ENCODE data around the gene ZNF883. TPM values are rescaled to one million over a fixed set of nuclear protein-coding genes. Genes with fewer than 3 reads are reported as not detected.
A peak's percentile ranks its signal among the peaks of the same experiment; 100 is the strongest.

The ZNF883 gene
- total RNA-seq, 1 donor from 2014 or later: 0.08 TPM

DNA sequence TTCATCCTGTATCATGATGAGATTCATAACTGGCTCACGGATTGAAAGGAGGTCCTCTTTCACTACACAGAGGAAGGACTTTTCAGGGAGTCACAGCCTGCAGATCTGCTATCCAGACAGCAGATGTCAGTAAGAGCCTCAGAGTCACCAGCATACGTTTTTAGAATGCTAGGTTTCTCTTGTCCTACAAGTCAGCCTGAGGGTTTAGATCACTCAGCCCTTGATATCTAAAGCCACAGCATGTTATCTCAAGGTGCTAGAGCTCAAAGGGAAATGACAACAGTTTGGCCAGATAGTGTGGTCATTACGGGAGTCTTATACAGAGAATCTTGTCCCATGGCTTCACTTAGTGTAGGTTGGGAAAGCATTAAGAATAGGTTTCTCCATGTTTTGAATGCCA, 90.4 kb downstream of the ZNF883 start:
- no peak for DNase-seq (ENCODE audit: low spot score)

DNA sequence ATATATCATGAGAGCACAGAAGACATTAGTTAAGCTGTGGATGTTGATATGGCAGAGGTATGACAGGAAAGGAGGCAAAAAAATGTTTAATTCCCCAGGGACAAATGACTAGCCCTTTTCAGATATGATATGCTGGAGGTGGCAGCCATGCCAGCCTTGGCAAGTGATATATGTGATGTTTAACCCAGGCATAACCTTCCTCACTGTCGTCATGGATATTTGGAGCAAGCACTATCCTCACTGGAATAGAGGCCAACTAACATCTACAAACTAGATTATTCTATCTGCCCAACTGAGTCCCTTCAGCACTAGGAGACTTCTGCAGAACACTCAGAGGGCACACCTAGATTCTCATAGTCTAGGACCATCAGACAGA, 94.0 kb downstream of the ZNF883 start:
- ATAC-seq (no peak), DNase-seq (ENCODE audit: low spot score) (no peak)

More for the DNA sequence above, 90.4 kb downstream of the ZNF883 start:
- peak; percentile 89 for ATAC-seq

GRCh38 chr9:112917047-112917986, 94.7 kb downstream of the ZNF883 start:
- DNase-seq (ENCODE audit: low spot score) (no peak), ATAC-seq (no peak)

DNA sequence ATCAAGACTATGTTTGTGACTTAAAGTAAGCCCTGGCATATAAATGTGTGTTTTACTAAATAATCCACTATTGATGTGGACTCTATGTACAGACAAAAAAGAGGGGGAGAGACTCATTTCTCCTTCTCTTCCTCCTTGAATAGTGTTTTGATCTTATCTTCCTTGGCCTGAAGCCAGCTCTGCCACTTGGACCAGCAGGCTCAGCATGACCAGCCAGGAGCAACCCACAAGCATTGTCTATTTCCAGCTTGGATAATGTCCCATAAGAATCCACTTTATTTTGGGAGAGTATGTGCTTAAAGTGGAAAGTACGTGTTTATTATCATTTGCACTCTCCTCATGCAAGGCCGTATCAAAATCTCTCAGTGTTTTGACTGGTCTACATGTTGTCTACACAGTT, 97.5 kb downstream of the ZNF883 start:
- no peak for DNase-seq (ENCODE audit: low spot score)
- ATAC-seq: no peak

DNA sequence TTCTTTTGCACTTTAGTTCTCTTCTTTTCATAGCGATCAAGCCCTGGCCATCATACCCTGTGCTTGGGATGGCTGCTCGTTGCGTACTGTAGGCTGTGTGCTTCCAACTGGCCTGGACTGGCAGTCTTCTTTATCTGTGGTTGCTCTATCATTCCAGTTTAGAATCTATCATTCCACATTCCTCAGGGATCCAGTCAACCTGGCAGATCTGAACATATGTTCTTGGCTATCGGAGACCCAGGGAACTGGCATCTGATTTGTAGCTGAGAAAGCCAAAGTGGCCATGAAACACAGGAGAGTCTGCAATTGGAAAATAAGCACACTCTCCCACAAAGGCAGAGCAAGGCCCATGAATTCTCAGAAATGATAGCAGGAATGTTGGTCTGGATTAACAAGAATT, 98.7 kb downstream of the ZNF883 start:
- ATAC-seq (no peak), DNase-seq (ENCODE audit: low spot score) (no peak)

DNA sequence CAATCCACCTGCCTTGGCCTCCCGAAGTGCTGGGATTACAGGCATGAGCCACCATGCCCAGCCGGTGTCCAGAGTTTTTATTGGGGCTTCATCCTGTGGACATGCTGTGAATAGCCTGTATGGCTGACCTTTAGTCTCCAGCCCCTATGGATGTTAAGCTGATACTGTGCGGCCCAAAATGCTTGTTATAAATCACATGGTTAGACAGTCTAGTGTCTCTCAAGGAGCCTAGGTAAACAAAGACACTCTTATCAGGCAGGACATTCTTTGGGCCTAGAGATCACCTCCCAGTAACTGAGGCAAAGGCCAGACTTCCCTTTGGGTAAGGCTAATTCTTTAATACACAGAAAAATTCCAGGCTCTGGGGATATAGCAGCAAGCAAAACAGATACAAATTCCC, 99.4 kb downstream of the ZNF883 start:
- no peak for ATAC-seq

GRCh38 chr9:112911736-112912135, 100.3 kb downstream of the ZNF883 start:
- no peak for DNase-seq (ENCODE audit: low spot score)
- no peak for ATAC-seq

More for the DNA sequence above, 99.4 kb downstream of the ZNF883 start:
- DNase-seq (ENCODE audit: low spot score): no peak

Other genes starting within 250 kb of the ZNF883 start
- gene SLC46A2, start 121.3 kb downstream of the ZNF883 start, total RNA-seq: not detected
- gene ZFP37, start 44.5 kb upstream of the ZNF883 start, total RNA-seq: 0.55 TPM
- gene SLC31A2, start 138.8 kb upstream of the ZNF883 start, total RNA-seq: 23.5 TPM
- gene FKBP15, start 209.1 kb upstream of the ZNF883 start, total RNA-seq: 12.2 TPM
- gene SLC31A1, start 209.4 kb upstream of the ZNF883 start, total RNA-seq: 74.9 TPM